ENCODE measurements around the gene DMRTC2. TPM values are rescaled to one million over a fixed set of nuclear protein-coding genes. Genes with fewer than 3 reads are reported as not detected.

The DMRTC2 gene
- total and polyA plus RNA-seq, 2 of the 8 experiments (the other 6 are each of a cell fraction or from before 2014, with no cell fraction given), result not detected

DNA sequence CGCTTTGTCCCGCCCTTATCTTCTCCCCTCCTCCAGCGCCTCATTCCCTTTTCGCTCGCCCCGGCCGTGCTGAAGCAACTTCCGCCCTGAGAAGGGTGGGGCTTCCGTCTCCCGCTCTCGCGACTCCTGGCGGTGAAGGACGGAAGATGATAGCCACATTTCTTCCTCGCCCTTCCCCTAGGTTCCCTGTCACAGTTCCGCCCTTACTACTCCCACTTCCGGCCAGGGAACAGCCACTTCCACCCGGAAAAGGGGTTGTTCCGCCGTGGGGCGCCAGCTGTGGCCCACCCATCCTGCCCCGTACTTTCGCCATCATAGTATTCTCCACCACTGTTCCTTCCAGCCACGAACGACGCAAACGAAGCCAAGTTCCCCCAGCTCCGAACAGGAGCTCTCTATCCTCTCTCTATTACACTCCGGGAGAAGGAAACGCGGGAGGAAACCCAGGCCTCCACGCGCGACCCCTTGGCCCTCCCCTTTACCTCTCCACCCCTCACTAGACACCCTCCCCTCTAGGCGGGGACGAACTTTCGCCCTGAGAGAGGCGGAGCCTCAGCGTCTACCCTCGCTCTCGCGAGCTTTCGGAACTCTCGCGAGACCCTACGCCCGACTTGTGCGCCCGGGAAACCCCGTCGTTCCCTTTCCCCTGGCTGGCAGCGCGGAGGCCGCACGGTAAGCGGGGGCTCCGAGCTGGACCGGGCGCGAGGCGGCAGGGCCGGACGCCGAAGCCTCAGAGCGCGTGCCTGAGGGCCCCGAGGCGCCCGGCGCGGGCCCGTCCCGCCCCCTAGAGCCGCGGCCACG lies 15.0 kb downstream of the DMRTC2 start, which contains the start of gene RPS19 (continued):
- no peak for TF ChIP-seq HDAC6 (IDR thresholded peaks at IDR 0.05; ENCODE audit: low read depth, low read length)
- TF ChIP-seq GABPA (IDR thresholded peaks at IDR 0.05; ENCODE audit: borderline replicate concordance, insufficient read depth, low read length), result peak; percentile 77; the same call in 1 of the 2 replicates
- TF ChIP-seq ATF3 (IDR thresholded peaks at IDR 0.05; ENCODE audit: insufficient read depth, low read depth, low read length), result no peak
- peak; percentile 88 for TF ChIP-seq ASH2L (IDR thresholded peaks at IDR 0.05; ENCODE audit: low read length)
- TF ChIP-seq CTCF (IDR thresholded peaks at IDR 0.05; ENCODE audit: control extremely low read depth in 1 of 3, insufficient read depth in 1 of 3, low read depth in 1 of 3, low read length in 3 of 3), result peak; percentile 45 to 76 (median 54)
- TF ChIP-seq TBP (IDR thresholded peaks at IDR 0.05; ENCODE audit: low read depth, low read length), result peak; percentile 97
